ENCODE measurements around the gene THSD7B.

The THSD7B gene

GRCh38 chr2:137387044-137387443, 621.7 kb downstream of the THSD7B start:
- no peak for DNase-seq (ENCODE audit: low read depth)
- H3K4me3 ChIP-seq (ENCODE audit: low read depth, low read length): no peak overlapping the region
- TF ChIP-seq, protein P1, sequence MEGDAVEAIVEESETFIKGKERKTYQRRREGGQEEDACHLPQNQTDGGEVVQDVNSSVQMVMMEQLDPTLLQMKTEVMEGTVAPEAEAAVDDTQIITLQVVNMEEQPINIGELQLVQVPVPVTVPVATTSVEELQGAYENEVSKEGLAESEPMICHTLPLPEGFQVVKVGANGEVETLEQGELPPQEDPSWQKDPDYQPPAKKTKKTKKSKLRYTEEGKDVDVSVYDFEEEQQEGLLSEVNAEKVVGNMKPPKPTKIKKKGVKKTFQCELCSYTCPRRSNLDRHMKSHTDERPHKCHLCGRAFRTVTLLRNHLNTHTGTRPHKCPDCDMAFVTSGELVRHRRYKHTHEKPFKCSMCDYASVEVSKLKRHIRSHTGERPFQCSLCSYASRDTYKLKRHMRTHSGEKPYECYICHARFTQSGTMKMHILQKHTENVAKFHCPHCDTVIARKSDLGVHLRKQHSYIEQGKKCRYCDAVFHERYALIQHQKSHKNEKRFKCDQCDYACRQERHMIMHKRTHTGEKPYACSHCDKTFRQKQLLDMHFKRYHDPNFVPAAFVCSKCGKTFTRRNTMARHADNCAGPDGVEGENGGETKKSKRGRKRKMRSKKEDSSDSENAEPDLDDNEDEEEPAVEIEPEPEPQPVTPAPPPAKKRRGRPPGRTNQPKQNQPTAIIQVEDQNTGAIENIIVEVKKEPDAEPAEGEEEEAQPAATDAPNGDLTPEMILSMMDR (IDR thresholded peaks at IDR 0.05; ENCODE audit: control insufficient read depth, extremely low read depth, insufficient read depth): no peak

GRCh38 chr2:137405496-137405895, 640.2 kb downstream of the THSD7B start:
- TF ChIP-seq, protein P1 (IDR thresholded peaks at IDR 0.05; ENCODE audit: control insufficient read depth, extremely low read depth, insufficient read depth): no peak
- no peak for DNase-seq (ENCODE audit: low read depth)
- no peak overlapping the region for H3K4me3 ChIP-seq (ENCODE audit: low read depth, low read length)

- TF ChIP-seq, protein P1 (IDR thresholded peaks at IDR 0.05; ENCODE audit: control insufficient read depth, extremely low read depth, insufficient read depth): no peak
- H3K4me3 ChIP-seq (ENCODE audit: low read depth, low read length): no peak overlapping the region
- no peak for DNase-seq (ENCODE audit: low read depth)
Observed at GRCh38 chr2:137411585-137411984, 646.2 kb downstream of the THSD7B start.

- TF ChIP-seq, protein P1 (IDR thresholded peaks at IDR 0.05; ENCODE audit: control insufficient read depth, extremely low read depth, insufficient read depth): no peak
- H3K4me3 ChIP-seq (ENCODE audit: low read depth, low read length): no peak overlapping the region
- no peak for DNase-seq (ENCODE audit: low read depth)
Observed at GRCh38 chr2:137420744-137421143, 655.4 kb downstream of the THSD7B start.

DNA sequence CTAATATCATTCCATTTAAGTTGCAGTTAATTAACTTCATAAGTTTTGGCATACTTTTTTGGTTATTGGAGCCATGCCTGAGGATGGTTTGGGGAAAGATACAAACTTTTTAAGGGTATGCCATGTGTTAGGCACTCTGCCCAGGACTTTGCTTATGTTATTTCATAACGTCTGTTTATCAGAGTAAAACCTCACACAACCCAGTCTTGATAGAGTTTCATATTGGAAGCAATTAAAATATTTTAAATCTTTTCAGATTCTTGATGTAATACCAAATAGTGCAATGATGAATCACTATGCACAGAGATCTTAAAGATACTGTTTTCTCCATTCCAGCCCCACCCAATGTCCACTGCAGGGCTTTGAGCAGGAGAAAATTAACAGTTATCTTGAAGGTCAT, 669.8 kb downstream of the THSD7B start:
- TF ChIP-seq, protein P1 (IDR thresholded peaks at IDR 0.05; ENCODE audit: control insufficient read depth, extremely low read depth, insufficient read depth): no peak
- no peak for DNase-seq (ENCODE audit: low read depth)
- no peak overlapping the region for H3K4me3 ChIP-seq (ENCODE audit: low read depth, low read length)

DNA sequence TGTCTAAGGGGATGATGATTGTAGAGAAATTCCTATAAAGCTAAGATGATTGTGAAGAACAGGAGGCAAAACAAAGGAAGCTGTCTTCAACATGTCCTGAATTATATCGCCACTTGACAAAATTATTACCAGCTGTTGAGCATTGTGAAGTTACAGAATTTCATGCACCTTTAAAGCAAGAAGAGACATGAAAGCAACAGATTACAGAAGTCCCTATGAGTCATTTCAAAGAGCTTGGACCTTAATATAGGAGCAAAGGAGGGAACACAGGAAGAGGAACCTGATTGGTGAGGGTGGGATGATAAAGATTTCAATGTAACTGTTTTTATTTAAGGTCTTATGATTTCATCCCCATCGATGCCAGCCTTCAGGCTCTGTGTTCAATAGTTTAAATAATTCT, 672.0 kb downstream of the THSD7B start:
- TF ChIP-seq, protein P1 (IDR thresholded peaks at IDR 0.05; ENCODE audit: control insufficient read depth, extremely low read depth, insufficient read depth): no peak
- DNase-seq (ENCODE audit: low read depth): no peak
- H3K4me3 ChIP-seq (ENCODE audit: low read depth, low read length): no peak overlapping the region

DNA sequence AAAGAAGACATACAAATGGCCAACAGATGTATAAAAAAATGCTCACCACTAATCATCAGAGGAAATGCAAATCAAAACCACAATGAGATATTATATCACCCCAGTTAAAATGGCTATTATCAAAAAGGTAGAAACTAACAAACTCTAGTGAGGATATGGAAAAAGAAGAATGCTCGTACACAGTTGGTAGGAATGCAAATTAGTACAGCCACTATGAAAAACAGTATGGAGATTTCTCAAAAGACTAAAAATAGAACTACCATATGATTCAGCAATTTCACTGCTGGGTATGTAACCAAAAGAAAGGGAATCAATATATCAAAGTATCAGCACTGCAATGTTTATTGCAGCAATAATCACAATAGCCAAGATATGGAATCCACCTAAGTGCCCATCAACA, 679.6 kb downstream of the THSD7B start:
- no peak for DNase-seq (ENCODE audit: low read depth)
- no peak overlapping the region for H3K4me3 ChIP-seq (ENCODE audit: low read depth, low read length)
- TF ChIP-seq, protein P1 (IDR thresholded peaks at IDR 0.05; ENCODE audit: control insufficient read depth, extremely low read depth, insufficient read depth): no peak

All from LNCaP clone FGC (cell line).